GM19467 (cell line): ENCODE results near the gene QRFP.

Experiments used
- ATAC-seq: cut with Tn5 transposase; IDR thresholded peaks from one replicate; pipeline ENCODE4 v1.9.1; 2021; ENCODE audit warnings: mild to moderate bottlenecking, moderate library complexity; ENCODE audit not compliant: unreplicated experiment

Gene QRFP

DNA sequence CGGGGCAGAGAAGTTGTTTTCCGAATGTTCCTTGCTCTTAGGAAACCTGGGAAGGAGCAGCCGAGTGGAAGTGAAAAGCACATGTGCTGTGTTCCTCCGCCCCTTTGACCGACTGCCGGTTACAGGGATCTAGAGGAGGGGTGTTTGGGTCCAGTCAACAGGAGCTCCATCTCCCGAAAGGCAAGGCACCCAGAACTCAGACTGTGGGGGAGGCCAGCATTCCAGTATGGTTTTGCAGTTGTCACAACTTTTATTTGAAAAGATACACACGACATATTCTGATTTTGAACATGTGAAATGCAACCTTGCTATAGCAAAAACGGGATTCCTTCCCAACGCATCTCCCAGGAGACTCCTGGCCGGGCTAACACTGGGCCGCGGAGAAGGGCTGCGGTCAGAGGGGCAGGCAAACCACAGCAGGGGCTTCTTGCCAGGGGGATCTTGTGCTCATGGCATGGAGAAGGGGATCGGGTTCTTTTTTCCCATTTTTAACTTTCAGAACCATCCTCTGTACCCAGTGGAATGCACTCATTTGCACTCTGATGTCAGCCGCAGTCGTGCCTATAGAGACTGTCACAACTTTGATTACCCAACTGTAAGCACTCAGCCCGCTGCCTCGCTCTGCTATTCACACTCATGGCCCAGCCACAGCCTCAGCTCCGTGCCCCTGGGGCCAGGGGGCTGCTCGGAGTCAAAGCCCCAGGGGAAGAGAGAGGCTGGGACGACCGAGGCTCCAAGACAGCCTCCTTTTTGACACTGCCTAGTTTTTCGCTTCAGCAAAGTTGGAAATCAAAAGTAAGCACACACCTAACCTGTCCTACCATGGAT, 3.9 kb downstream of the QRFP start:
- no peak for ATAC-seq

DNA sequence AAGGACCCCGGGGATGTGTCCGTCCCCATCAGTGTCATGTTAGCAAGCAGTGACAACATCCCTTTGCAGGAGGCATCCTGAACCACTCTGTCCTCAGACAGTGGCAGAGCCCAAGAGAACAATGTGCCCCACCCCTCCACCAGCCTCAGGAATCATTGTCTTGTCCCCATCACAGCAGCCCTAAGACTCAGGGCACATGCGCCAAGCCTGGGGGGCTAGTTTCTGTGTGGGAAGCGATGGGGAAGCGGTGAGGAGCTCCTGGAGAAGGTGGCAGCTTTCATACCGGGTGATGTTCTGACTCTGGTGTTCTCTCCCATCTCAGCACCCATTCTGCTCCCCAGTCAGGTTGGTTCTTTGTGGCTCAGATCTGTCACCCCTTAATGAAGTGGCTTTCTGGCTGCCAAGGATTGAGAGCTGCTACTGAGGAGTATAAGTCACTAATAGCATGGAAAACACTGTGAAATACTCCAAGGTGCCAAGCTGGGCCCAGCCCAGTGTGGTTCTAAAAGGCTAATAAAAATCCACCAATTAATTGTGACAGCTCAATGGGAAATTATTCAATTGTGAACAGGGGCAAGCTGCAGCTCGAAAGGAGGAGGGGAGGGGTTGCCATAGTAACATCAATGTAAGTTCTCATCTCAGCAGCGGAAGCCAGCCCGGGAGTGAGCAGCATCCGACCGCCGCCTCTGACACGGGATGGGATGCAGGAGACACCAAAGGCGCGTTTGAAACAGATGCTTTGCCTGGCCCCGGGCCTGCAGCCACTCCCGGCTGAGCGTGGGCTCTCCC, 4.7 kb downstream of the QRFP start:
- no peak for ATAC-seq

DNA sequence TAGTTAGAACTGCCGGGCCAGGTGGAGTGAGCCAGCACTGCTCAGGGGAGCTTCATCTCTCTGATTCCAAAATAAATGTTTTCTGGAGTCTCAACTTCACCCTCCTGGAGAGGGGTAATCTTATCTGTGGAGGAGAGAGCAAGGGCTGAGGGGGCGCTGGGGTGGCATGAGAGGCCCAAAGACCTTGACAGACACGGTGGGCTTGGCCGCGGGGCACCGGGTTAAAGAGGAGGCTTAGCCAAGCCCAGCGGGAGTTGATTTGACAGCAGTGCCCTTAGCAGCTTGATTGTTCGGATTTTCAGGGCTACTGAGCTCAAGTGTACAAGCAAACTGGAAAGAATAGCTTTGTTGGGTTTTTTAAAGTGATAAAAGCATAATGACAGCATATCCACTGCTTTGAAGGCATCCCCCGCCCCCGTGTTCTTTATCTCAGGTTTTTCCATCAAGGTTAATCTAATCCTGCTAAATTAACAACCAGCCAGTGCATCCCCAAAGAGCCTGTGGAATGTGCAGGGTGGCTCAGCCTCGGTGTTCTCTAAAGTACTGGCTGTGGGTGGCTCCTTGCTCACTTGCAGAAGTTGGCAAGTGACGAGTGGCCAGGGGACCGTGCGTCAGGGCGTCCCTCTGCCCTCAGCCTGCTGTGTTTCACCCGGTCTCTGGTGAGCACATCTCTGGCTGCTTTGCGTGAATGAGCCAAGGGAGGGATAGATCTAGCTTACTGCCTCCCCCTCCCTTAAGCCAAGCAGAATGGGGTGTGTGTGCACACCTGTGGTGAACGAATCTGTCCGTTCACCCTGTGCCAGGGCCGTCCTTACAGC, 5.5 kb downstream of the QRFP start:
- no peak for ATAC-seq

DNA sequence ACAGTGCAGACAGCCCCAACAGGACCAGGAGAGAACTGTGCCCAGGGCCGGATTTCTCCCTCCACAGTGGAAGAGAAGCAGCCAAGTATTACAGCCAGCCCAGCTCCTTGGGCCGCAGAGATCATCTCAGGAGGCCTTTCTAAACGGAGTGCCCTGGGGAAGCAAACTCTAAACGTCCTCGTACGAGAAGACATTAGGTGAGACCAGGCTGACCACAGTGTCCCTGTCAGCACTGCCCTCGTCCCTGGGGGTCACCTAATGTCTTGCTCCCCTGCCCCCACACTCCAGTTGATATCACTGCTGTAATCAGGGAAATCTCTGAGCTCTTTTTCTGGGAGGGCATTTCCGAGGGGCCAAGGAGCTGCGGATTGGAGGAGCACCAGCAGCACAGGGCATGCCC, 6.5 kb downstream of the QRFP start:
- ATAC-seq: no peak

DNA sequence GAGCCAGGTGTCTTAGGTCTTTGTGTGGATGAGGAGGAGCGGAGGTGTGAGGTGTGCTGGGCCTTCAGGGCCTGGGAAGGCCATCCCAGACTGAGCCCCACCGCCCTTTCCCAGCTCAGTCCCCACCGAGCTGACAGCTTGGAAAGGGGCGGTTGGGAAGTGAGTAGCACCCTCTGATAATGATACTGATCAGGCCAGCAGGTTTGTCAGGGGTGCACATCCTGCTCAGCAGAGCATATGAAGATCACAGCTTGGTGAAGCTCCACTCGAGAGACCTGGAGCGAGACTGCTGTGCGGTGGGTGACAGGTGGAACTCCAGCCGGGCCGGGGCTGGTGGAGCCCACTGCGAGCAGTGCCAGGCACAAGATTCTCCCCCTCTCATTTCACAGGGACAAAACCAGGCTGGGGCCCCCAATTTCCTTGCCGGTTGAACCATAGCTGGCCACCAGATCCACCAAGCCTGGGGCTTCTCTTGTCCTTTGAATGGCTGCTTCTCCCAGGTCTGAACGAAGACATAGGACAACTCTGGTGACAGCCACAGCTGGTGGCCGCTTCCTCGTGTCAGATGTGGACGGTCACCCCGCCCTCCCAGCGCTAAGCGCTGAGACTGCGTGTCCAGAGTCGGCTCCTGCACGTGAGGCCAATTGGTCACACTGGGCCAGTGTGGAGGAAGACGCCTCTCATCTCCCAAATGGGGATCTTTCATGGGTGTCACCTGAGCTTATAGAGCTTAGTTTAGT, 8.3 kb downstream of the QRFP start:
- ATAC-seq: no peak

DNA sequence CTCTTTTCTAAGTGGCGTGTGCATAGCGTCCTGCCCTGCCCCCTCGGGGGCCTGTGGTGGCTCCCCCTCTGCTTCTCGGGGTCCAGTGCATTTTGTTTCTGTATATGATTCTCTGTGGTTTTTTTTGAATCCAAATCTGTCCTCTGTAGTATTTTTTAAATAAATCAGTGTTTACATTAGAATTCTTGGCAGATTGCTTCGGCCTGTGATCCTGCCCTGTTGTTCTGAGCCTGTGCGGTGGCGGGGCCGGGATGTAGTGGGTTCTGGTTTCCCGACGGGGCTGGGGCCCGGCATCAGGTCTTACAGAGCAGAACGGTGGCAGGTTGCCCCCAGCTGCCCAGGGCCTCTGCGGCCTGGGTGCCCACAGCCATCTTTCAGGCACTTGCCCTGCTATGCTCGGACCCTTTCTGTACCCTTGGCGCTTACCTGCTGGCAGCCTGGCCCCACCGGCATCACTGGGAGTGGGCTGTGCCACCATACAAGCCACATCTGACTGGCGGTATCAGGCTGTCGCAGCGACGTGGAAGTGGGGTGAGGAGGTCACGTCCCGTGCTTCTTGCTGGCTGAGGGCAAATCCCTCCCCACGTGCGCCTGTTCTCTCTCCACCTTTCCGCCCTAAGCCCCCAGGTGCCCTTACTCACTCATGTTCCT, 9.0 kb downstream of the QRFP start:
- ATAC-seq: no peak

DNA sequence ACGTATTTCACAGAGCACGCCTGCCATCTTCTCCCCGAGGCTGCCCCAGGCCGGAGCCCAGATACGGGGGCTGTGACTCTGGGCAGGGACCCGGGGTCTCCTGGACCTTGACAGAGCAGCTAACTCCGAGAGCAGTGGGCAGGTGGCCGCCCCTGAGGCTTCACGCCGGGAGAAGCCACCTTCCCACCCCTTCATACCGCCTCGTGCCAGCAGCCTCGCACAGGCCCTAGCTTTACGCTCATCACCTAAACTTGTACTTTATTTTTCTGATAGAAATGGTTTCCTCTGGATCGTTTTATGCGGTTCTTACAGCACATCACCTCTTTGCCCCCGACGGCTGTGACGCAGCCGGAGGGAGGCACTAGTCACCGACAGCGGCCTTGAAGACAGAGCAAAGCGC, 9.6 kb downstream of the QRFP start:
- no peak for ATAC-seq

DNA sequence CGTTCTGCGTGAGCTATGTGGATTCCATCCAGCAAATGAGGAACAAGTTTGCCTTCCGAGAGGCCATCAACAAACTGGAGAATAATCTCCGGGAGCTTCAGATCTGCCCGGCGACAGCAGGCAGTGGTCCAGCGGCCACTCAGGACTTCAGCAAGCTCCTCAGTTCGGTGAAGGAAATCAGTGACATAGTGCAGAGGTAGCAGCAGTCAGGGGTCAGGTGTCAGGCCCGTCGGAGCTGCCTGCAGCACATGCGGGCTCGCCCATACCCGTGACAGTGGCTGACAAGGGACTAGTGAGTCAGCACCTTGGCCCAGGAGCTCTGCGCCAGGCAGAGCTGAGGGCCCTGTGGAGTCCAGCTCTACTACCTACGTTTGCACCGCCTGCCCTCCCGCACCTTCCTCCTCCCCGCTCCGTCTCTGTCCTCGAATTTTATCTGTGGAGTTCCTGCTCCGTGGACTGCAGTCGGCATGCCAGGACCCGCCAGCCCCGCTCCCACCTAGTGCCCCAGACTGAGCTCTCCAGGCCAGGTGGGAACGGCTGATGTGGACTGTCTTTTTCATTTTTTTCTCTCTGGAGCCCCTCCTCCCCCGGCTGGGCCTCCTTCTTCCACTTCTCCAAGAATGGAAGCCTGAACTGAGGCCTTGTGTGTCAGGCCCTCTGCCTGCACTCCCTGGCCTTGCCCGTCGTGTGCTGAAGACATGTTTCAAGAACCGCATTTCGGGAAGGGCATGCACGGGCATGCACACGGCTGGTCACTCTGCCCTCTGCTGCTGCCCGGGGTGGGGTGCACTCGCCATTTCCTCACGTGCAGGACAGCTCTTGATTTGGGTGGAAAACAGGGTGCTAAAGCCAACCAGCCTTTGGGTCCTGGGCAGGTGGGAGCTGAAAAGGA, 10.9 kb downstream of the QRFP start:
- no peak for ATAC-seq

DNA sequence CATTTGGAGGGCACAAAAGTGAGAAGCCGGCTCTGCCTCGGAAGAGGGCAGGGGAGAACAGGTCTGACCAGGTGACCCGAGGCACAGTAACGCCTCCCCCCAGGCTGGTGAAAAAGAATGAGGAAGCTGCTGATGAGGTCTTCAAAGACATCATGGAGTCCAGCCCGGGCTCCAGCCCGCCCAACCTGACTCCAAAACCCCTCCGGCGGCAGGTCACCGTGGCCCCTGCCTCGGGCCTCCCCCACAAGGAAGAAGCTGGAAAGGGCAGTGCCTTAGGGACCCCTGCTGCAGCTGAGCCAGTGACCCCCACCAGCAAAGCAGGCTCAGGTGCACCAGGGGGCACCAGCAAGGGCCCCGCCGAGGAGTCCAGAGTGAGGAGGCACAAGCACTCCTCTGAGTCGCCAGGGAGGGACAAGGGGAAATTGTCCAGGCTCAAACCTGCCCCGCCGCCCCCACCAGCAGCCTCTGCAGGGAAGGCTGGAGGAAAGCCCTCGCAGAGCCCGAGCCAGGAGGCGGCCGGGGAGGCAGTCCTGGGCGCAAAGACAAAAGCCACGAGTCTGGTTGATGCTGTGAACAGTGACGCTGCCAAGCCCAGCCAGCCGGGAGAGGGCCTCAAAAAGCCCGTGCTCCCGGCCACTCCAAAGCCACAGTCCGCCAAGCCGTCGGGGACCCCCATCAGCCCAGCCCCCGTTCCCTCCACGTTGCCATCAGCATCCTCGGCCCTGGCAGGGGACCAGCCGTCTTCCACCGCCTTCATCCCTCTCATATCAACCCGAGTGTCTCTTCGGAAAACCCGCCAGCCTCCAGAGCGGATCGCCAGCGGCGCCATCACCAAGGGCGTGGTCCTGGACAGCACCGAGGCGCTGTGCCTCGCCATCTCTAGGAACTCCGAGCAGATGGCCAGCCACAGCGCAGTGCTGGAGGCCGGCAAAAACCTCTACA, 11.8 kb downstream of the QRFP start:
- no peak for ATAC-seq

DNA sequence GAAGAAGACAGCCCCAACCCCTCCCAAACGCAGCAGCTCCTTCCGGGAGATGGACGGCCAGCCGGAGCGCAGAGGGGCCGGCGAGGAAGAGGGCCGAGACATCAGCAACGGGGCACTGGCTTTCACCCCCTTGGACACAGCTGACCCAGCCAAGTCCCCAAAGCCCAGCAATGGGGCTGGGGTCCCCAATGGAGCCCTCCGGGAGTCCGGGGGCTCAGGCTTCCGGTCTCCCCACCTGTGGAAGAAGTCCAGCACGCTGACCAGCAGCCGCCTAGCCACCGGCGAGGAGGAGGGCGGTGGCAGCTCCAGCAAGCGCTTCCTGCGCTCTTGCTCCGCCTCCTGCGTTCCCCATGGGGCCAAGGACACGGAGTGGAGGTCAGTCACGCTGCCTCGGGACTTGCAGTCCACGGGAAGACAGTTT, 12.5 kb downstream of the QRFP start:
- ATAC-seq: no peak

DNA sequence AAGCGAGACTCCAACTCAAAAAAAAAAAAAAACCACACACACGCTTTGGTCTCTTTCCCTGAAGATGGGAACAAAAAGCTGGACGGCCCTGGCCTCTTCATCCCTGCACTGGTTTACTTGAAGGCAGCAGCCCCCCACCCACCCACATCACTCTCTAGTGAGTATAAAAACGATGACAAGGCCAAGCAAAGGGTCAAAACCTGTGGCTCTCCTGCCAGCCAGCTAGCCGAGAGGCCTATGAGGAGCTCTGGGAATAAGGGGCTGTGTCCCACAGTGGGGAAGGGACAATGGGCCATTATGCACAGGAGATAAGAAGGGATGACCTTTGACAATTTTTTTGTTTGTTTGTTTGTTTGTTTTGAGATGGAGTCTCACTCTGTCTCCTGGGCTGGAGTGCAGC, 13.1 kb downstream of the QRFP start:
- no peak for ATAC-seq

DNA sequence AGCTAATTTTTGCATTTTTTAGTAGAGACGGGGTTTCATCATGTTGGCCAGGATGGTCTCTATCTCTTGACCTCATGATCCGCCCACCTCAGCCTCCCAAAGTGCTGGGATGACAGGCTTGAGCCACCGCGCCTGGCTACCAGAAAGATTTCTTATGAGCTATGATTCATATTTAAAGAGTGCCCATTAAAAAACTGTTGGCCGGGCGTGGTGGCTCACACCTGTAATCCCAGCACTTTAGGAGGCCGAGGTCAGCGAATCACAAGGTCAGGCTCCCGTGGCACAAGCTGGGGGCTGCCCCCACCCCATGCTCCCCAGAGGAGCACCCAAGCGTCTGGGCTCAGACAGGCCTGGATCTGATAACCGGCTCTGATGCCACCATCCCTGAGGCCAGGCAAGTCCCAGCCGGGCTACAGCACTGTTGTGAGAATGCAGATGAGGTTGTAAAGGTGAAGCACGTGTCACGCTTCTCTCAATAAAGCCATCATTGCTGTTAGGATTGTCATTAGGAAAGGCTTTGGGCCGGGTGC, 13.9 kb downstream of the QRFP start:
- ATAC-seq: no peak

DNA sequence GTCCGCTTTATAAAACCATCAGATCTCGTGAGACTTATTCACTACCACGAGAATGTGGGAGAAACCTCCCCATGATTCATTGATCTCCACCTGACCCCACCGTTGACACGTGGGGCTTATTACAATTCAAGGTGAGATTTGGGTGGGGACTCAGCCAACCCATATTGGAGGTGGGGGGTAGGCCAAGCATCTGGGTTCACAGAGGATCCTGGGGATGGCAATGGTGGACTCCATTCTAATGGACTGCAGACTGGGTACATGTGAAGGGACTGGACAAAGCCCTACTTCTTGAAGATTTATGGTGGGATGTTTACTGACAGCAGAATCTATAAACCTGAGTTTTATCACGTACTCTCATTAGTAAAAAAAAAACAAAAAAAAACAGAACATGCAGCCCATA, 15.1 kb downstream of the QRFP start:
- ATAC-seq: no peak

DNA sequence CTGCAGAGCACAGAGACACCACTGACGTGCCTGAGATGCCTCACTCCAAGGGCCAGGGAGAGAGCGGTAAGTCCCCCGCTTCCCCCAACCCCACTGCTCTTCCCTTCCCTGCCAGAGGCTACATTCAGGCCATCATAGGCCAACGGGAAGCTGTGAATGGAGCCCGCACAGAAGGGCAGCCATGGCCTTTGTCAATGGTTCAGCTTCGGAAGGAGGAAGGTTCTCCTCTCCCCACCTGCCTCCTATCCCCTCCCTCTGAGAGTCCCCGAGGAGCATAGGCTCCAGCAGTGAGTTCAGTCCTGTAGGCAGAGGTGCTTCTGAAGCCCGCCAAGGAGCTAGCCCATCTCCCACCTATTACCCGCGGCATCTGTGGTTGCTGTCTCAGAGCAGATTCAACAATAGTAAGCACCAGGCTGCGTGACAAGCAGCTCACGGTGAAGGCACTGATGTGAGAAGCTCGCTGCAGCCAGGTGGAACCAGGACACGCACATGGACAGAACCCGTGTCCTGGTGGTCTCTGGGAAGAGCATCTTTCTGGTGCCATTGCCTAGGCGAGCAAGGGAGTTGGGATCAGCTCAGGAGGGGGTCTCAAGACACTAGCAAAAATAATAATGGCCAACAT, 15.9 kb downstream of the QRFP start:
- no peak for ATAC-seq

DNA sequence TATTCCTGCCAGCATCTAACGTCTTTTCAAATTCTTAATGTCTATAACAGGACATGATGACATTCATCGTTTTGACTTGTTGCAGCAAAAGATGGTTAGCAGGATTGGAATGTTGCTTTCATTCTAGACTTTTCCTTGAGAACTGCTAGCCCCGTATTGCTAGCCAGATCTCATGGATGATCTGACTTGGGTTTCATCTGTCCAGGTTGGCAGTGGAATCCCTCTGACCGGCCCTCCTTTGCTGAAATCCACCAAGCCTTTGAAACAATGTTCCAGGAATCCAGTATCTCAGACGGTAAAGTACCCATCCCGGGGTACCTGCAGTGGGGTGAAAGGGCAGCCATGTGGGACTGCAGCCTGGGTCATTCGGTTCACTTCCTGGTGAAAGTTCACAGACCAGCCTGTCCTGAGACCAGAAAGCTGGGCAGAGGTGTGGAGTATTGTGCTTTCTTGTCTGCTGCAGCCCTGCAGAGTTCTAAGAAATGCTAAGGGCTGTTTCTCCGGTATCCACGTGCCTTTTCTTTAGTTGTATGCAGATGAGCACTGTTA, 16.7 kb downstream of the QRFP start:
- ATAC-seq: no peak

DNA sequence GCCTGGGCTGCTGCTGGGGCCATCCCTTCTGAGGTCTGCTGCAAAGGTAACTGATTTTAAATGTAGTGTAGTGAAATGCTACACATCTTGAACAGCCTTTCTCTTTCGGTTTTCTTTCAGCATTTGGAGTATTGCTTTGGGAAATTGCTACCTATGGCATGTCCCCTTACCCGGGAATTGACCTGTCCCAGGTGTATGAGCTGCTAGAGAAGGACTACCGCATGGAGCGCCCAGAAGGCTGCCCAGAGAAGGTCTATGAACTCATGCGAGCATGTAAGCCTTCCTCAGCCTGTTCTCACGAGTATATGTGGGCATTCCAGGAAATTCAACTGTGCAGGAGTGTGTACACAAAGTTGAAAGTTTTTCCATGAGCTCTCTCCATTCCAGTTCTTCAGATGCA, 18.3 kb downstream of the QRFP start:
- no peak for ATAC-seq

DNA sequence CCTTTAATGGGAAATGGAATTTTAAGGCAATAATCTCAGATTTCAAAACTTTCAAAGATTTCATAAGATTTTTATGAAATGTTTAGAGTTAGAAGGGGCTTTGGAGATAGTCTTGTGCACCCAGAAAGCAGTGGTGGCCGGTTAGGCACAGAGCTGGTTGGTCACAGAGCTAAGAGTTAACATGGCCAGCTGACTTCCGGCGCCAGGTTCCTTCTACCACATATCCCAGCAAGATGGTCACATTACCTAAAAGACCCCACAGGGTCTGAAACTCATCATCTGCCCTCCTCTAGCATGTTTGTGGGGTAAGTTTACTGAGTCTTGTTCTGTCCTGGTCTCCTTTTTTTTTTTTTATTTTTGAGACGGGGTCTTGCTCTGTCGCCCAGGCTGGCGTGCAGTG, 19.3 kb downstream of the QRFP start:
- ATAC-seq: no peak
